ENCODE data around the gene SLC6A12.
"Not testable (repeated sequence)": the region's sequence is repeated elsewhere in the genome, so short reads cannot be mapped to it uniquely, and the experiment has no call there.

SLC6A12 gene

DNA sequence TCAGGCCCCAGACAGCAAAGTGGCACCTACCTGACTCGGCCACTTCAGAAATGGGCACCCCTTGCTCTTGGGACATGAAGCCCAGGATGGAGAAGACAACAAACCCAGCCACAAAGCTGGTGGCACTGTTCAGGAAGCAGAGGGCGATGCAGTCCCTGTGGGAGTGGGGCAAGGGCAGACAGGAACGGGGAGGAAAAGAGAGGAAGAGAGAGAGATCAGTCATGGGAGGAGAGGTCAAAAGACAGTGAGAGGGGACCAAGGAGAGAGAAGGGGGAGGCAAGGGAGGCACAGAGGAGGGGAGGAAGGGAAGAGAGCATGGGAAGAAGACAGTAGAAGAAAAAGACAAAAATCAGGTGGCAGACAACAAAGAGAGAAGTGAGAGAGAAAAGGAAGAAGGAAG is 16.6 kb downstream of the SLC6A12 start:
- DNase-seq (ENCODE audit: low spot score) = no peak

DNA sequence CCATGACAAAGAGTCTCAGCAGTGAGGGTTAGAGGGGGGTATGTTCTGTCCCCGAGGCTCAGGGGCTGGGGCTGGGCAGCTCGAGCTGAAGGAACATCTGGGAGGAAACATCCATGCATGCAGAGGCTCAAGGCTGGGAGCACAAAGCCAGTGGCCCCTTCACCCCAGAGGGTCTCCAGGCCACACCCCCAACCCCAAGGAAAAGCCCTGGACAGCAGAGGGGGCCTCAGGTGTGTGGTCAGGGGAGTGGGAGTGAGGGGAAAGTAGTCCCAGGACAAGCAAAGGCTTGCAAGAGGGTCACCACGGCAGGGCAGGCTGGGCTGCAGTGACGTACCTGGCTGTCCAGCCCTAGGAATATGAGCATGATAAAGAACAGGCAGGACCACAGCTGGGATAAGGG is 17.5 kb downstream of the SLC6A12 start:
- no peak for DNase-seq (ENCODE audit: low spot score)

DNA sequence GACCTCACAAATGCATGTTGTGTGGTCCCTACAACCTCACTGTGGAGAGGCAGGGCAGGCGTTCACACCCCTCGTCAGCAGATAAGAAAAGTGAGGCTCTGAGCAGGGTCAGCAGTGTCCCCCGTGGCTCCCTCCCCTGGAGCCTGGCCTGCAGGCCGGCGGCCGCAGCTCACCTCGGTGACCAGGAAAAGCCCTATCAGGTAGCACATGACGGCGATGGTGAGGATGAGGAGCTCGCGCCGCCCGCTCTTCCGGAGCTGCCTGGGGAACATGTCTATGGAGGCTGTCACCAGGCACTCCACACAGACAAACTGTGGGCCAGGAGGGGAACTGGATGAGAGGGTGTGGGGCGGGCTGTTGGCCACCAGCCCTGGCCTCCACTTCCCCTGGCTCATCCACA is 18.0 kb downstream of the SLC6A12 start:
- no peak for DNase-seq (ENCODE audit: low spot score)

DNA sequence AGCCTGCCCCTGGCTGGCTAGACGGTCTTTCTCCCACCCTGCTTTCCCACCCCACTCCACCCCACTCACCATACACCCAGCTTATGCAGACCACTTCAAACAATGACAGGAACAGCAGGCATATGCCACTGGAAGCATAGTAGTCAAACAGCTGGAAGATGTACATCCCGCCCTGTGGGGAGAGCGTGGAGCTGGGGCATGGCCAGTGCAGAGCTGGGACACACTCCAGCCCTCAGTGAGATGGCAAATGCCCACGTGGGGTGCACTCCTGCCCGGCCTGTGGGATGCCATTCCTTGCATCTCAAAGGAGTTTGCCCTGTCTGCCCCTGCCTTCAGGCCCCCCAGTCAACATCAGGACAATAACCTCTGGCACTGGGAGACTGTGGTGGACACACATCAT is 18.8 kb downstream of the SLC6A12 start:
- DNase-seq (ENCODE audit: low spot score) = no peak

DNA sequence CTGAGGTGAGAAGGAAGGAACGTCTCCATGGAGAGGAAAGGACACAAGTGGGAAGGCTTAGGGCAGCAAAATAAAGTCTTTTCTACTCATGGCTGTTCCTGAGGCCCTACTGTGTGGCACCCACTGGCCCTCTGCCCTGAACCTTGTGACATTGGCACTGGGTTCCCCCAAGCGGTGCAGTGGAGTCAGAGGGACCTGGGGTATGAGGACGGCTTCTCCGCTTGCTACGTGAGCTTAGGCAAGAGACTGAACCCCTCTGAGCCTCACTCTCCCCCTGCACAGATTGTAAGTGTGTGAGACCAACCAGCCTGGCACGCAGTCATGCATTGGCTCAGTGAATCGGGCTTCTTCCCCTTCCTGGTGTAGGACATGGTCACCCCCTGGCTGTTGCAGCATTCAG is 19.7 kb downstream of the SLC6A12 start:
- DNase-seq (ENCODE audit: low spot score) = no peak

GRCh38 chr12:193261-193660 is 20.7 kb downstream of the SLC6A12 start:
- no peak for DNase-seq (ENCODE audit: low spot score)

- no peak for DNase-seq (ENCODE audit: low spot score)
Measured at GRCh38 chr12:191541-191940, 22.4 kb downstream of the SLC6A12 start.

GRCh38 chr12:190881-191280 is 23.1 kb downstream of the SLC6A12 start:
- no peak for DNase-seq (ENCODE audit: low spot score)

DNA sequence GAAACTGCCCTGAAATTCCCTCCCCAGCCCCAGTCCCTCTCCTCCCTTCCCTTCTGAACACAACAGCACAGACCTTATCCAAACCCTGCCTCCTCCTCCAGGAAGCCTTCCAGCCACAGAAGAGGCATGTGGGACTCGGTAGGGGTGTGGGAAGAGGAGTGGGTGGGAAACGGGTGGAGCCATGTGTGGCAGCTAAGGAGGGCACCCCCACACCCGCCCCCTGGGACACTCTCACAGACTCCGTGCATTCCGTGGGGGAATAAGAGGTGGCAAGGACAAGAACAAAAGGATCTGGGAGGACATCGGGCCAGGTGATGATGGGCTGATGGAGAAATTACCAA is 24.4 kb downstream of the SLC6A12 start:
- no peak for DNase-seq (ENCODE audit: low spot score)

GRCh38 chr12:188910-189621 is 24.9 kb downstream of the SLC6A12 start:
- DNase-seq (ENCODE audit: low spot score) = peak; percentile 58

DNA sequence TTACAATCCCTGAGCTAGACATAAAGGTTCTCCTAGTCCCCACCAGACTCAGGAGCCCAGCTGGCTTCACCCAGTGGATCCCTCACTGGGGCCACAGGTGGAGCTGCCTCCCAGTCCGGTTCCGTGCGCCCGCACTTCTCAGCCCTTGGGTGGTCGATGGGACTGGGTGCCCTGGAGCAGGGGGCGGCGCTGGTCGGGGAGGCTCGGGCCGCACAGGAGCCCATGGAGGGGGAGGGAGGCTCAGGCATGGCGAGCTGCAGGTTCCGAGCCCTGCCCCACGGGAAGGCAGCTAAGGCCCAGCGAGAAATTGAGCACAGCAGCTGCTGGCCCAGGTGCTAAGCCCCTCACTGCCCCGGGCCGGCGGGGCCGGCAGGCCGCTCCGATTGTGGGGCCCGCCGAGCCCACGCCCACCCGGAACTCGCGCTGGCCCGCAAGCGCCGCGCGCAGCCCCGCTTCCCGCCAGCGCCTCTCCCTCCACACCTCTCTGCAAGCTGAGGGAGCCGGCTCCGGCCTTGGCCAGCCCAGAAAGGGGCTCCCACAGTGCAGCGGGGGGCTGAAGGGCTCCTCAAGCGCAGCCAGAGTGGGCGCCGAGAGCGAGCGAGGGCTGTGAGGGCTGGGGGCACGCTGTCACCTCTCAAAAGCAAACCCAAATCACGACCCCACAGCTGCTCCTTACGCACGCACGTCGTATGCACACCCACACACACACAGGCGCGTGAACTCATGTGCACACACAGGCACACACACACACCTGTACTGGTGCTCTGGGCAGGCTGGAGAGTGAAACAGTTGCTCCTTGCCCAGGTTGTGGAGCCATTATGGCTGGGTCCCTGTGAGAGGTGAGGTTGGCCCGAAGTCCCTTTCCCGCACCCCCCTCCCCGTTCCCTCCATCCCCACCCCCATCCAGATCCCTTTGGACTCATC is 25.7 kb downstream of the SLC6A12 start:
- DNase-seq (ENCODE audit: low spot score) = not testable (repeated sequence)

- no peak for DNase-seq (ENCODE audit: low spot score)
Measured at GRCh38 chr12:186006-186625, 27.8 kb downstream of the SLC6A12 start.

DNA sequence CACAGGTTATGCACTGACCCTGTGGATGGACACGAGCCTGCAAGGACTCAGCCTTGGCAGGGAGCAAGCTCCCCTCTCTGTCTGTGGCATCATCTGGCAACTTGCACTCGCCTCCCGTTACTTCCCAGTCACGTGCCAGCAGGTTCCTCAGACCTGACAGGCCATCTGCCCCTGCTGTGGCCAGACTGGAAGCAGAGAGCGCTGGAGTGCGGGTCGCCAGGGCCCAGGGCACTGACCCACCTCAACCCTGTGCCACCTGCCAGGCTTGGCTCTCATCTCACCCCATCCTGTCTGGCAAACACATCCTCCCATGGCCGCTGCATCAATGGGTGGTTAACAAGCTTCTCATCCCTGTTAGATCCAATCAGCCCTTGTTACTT is 28.4 kb downstream of the SLC6A12 start:
- no peak for DNase-seq (ENCODE audit: low spot score)

DNA sequence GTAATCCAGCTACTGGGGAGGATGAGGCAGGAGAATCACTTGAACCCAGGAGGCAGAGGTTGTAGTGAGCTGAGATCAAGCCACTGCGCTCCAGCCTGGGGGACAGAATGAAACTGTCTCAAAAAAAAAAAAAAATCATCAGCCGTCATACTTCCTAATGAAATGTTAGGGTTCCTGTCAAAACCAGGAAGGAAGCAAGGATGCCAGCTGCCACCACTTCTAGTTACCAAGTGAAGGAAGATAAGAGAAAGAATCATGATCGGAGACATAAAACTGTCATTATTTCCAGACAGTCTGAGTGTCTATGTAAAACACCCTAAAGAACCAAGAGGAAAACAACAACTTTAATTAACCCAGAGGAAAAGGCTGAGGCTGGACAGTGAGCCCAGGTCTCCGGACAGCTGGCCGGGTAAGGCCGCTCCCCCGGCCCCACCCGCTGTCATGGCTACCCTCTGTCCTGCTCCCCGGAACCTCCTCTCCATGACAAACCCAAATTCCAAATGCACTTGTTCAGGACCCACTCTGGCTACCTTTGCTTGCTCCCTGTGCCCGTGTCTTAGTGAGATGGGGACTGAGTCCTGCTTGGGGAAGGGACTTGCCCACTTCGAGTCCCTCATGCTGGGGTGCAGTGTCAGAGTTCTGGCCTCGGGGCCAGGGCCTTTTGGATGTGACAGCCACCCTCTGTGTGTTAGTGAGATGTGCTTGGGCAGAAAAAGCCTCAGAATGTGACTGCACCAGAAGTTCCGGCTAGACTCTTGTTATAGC is 29.0 kb downstream of the SLC6A12 start:
- DNase-seq (ENCODE audit: low spot score) = no peak

DNA sequence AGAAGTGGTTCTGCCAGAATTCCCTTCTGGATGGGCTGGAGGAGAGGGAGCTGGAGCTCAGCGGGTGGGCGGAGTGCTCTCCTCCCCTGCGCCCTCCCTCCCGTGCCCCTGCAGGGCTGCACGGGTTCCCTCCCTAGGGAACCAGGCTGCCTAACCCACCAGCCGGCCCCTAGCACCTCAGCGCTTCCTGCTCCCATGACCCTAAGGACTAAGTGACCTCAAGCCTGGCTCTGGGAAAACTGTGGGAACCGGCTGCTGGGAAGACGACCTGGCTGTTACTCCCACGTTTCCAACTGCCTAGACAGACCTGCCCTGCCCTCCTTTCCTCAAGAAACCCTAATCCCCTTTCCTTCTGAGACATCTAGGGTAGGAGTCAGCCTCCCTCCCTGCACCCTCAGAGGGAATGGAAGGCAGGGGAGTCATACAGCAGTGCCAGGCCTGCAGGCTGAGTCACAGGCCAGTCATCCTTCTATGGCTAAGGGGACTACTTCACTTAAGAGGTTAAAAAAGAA is 31.5 kb downstream of the SLC6A12 start:
- DNase-seq (ENCODE audit: low spot score) = no peak

- DNase-seq (ENCODE audit: low spot score) = no peak
Measured at GRCh38 chr12:181921-182320, 32.0 kb downstream of the SLC6A12 start.

- no peak for DNase-seq (ENCODE audit: low spot score)
Measured at GRCh38 chr12:180445-180844, 33.5 kb downstream of the SLC6A12 start.

- no peak for DNase-seq (ENCODE audit: low spot score)
Measured at GRCh38 chr12:179885-180284, 34.1 kb downstream of the SLC6A12 start.

DNA sequence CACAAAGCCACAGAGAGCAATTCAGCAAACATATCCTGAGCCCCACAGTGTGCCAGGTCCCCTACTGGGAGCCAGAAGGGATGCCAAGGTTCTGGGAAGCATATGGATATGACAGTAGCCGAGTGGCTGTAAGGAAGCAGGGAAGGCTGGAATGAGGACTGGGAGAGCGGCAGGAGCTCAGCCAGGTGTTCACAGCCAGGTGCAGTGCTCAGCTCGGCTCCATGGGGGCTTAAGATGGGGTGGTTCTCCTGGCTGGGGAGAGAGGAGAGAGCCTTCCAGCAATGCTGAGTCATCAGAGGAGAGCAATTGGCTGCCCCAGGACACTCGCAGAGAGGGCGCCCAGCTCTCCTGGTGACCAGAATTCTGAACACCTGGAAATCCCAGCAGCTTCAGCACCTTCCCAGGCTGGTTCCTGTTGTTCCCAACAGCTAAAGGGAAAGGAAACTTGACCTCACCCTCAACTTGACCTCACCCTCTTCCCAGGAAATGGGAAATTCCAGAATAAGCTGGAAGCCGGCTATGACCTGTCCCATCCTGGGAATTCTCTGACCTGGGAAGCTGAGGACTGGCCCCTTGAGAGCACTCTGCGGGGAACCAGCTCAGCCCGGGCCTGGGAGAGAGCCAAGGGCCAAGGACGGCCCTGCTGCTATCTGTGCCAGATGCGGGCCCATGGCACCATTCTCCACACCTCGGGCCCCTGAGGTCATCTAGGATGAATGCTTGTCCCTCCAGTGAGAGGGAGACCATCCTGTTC is 34.6 kb downstream of the SLC6A12 start:
- no peak for DNase-seq (ENCODE audit: low spot score)

GRCh38 chr12:178829-179109 is 35.2 kb downstream of the SLC6A12 start:
- DNase-seq (ENCODE audit: low spot score) = no peak

DNA sequence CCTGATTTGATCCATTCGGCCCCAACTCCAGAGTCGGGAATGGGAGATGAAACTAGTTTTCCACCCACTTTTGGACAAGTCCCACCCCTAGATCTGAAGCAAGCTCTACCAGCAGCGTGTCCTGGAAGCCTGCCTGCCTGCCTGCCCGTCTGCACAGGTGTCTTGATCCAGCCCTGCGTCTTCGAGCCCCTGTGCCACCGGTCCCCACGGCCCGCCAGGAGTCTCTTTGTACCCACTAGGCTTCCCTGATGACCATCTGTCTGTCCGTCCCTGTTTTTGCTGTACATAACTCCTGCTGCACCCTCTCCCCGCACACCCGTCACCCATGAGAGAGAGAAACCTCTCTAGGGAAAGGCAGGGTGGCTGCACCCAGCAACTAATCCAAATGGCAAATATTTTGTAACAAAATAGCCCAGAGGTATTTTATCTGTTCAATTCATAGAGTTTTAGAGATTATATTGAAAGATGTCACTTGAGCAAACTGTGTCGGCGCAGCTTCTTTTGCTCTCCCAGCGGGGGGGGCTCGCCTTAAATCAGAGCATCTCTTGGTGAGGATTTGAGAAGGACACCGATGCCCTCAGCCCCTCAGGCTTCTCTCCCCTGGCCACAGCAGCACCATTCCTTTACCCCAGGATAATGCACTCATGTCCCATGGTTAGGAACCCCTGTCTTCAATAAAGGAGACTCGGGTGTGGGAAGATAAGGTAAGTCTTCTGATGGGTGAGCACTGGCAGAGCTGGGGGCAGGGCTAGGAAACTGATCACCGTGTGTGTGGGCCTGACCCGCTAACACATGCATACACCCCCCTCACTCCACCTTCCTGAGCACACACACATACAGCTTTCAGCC is 35.8 kb downstream of the SLC6A12 start:
- DNase-seq (ENCODE audit: low spot score) = no peak

Data from SW480 (cell line).